Brain microvascular endothelial cell (primary cell): ENCODE measurements around the gene PROZ.
A peak's percentile ranks its signal among the peaks of the same experiment; 100 is the strongest.

Source experiments
- DNase-seq: peaks from one replicate; pipeline ENCODE4 v3.0.0-alpha.2; 2020
- H3K27ac ChIP-seq: fragments of 250-450 bp; sonication (Bioruptor Pico); 2 replicates; pipeline ENCODE4 v1.5.1; 2020; ENCODE audit warnings: mild to moderate bottlenecking, moderate library complexity
- H3K27me3 ChIP-seq: fragments of 250-450 bp; sonication (Bioruptor Pico); replicated peaks from 2 replicates; pipeline ENCODE4 v1.5.1; 2020; ENCODE audit warnings: mild to moderate bottlenecking
- H3K36me3 ChIP-seq: fragments of 250-450 bp; sonication (Bioruptor Pico); replicated peaks from 2 replicates; pipeline ENCODE4 v1.5.1; 2020; ENCODE audit warnings: mild to moderate bottlenecking
- H3K4me3 ChIP-seq: 2 replicates; pipeline ENCODE4 v1.5.1; 2011; ENCODE audit warnings: low read depth, mild to moderate bottlenecking, control low read depth, low read length, moderate library complexity
- CTCF ChIP-seq: IDR thresholded peaks from 2 replicates; pipeline ENCODE4 v1.5.1; 2011; ENCODE audit warnings: low read depth, mild to moderate bottlenecking, moderate library complexity, low read length, control low read depth, inconsistent platforms; ENCODE audit errors: missing control alignments
- in situ Hi-C: cut with HindIII; loops from 2 replicates; pipeline ENCODE4 v1.10.0; 2017; ENCODE audit warnings: low sequenced_read_pairs, low pct_ligation_motif_present

Gene PROZ

GRCh38 chr13:113211774-113212173 is 53.3 kb downstream of the PROZ start:
- H3K27me3 ChIP-seq: no peaks in the 10 kb centered on the region
- H3K27ac ChIP-seq: no peak overlapping the region
- peaks cover 20% of the 10 kb centered on the region for H3K36me3 ChIP-seq
- in situ Hi-C loops: no loop called here
- no peak overlapping the region for H3K4me3 ChIP-seq
- TF ChIP-seq CTCF: peak; percentile 39
- no peak for DNase-seq

GRCh38 chr13:113216254-113217048 is 58.0 kb downstream of the PROZ start:
- no peaks in the 10 kb centered on the region for H3K27me3 ChIP-seq
- DNase-seq: peak; percentile 52
- H3K4me3 ChIP-seq: no peak overlapping the region
- H3K27ac ChIP-seq: peak overlapping the region; percentile 17
- in situ Hi-C loops: no loop called here
- no peak for TF ChIP-seq CTCF
- peaks cover 29% of the 10 kb centered on the region for H3K36me3 ChIP-seq

- TF ChIP-seq CTCF: no peak
- H3K36me3 ChIP-seq: peaks cover 31% of the 10 kb centered on the region
- DNase-seq: no peak
- no peak overlapping the region for H3K27ac ChIP-seq
- no peaks in the 10 kb centered on the region for H3K27me3 ChIP-seq
- H3K4me3 ChIP-seq: no peak overlapping the region
- in situ Hi-C loops: no loop called here
Measured at GRCh38 chr13:113218586-113218985, 60.1 kb downstream of the PROZ start.

GRCh38 chr13:113219256-113219940 is 61.0 kb downstream of the PROZ start:
- in situ Hi-C loops: no loop called here
- H3K27ac ChIP-seq: no peak overlapping the region
- H3K36me3 ChIP-seq: peaks cover 37% of the 10 kb centered on the region
- no peak for DNase-seq
- H3K4me3 ChIP-seq: no peak overlapping the region
- H3K27me3 ChIP-seq: no peaks in the 10 kb centered on the region
- no peak for TF ChIP-seq CTCF

GRCh38 chr13:113220141-113220598 is 61.7 kb downstream of the PROZ start:
- Histone ChIP-seq H3K36me3 (peaks cover 45% of the 10 kb centered on the region), H3K27me3 (no peaks in the 10 kb centered on the region), H3K27ac (peak overlapping the region; percentile 12), H3K4me3 (no peak overlapping the region)
- TF ChIP-seq CTCF: no peak
- DNase-seq: no peak
- in situ Hi-C loops: no loop called here
